NT2/D1 (cell line): ENCODE data around the gene FBXW7.

Experiments
- SUZ12 ChIP-seq: IDR thresholded peaks from 2 replicates; pipeline ENCODE4 v1.6.1; 2011; ENCODE audit not compliant: insufficient read length, insufficient read depth; ENCODE audit errors: extremely low read depth
- YY1 ChIP-seq: IDR thresholded peaks from 2 replicates; pipeline ENCODE4 v1.6.1; 2011; ENCODE audit not compliant: insufficient read length, insufficient read depth

- TF ChIP-seq YY1 (no peak), SUZ12 (no peak)
These were observed 35.4 kb upstream of the FBXW7 start for GRCh38 chr4:152571296-152571695.
